ENCODE data around the gene IQUB.
"Not testable (repeated sequence)": the region's sequence is repeated elsewhere in the genome, so short reads cannot be mapped to it uniquely, and the experiment has no call there.

The IQUB gene

GRCh38 chr7:123557398-123558288, 23.2 kb upstream of the IQUB start, which contains the start of gene NDUFA5:
Gene NDUFA5, minus strand, starts transcription at chr7:123557818. Its CDS starts 23 bp downstream, at chr7:123557795.
- no peak for TF ChIP-seq ZNF274 (IDR thresholded peaks at IDR 0.05; ENCODE audit: low read depth, low read length)
- H3K4me3 ChIP-seq (ENCODE audit: low read length), result peak within 1 kb of the TSS; percentile 92

GRCh38 chr7:123557016-123557397, 22.6 kb upstream of the IQUB start:
- peak overlapping the region; percentile 92 for H3K4me3 ChIP-seq (ENCODE audit: low read length)
- no peak for TF ChIP-seq ZNF274 (IDR thresholded peaks at IDR 0.05; ENCODE audit: low read depth, low read length)

GRCh38 chr7:123555484-123555883, 21.1 kb upstream of the IQUB start:
- no peak for TF ChIP-seq ZNF274 (IDR thresholded peaks at IDR 0.05; ENCODE audit: low read depth, low read length)

GRCh38 chr7:123553159-123553558, 18.8 kb upstream of the IQUB start:
- no peak for TF ChIP-seq ZNF274 (IDR thresholded peaks at IDR 0.05; ENCODE audit: low read depth, low read length)
- no peak overlapping the region for H3K4me3 ChIP-seq (ENCODE audit: low read length)

More at GRCh38 chr7:123555484-123555883, 21.1 kb upstream of the IQUB start:
- no peak overlapping the region for H3K4me3 ChIP-seq (ENCODE audit: low read length)

- TF ChIP-seq ZNF274 (IDR thresholded peaks at IDR 0.05; ENCODE audit: low read depth, low read length), result no peak
These were observed 18.2 kb upstream of the IQUB start for GRCh38 chr7:123552641-123553040.

GRCh38 chr7:123552134-123552533, 17.7 kb upstream of the IQUB start:
- H3K4me3 ChIP-seq (ENCODE audit: low read length), result not testable (repeated sequence)

More at GRCh38 chr7:123552641-123553040, 18.2 kb upstream of the IQUB start:
- H3K4me3 ChIP-seq (ENCODE audit: low read length), result no peak overlapping the region

- no peak for TF ChIP-seq ZNF274 (IDR thresholded peaks at IDR 0.05; ENCODE audit: low read depth, low read length)
- no peak overlapping the region for H3K4me3 ChIP-seq (ENCODE audit: low read length)
These were observed 14.0 kb upstream of the IQUB start for GRCh38 chr7:123548406-123548805.

GRCh38 chr7:123539871-123540270, 5.5 kb upstream of the IQUB start:
- H3K4me3 ChIP-seq (ENCODE audit: low read length), result no peak overlapping the region
- no peak for TF ChIP-seq ZNF274 (IDR thresholded peaks at IDR 0.05; ENCODE audit: low read depth, low read length)

GRCh38 chr7:123538897-123539296, 4.5 kb upstream of the IQUB start:
- TF ChIP-seq ZNF274 (IDR thresholded peaks at IDR 0.05; ENCODE audit: low read depth, low read length), result no peak
- no peak overlapping the region for H3K4me3 ChIP-seq (ENCODE audit: low read length)

- H3K4me3 ChIP-seq (ENCODE audit: low read length), result no peak overlapping the region
- no peak for TF ChIP-seq ZNF274 (IDR thresholded peaks at IDR 0.05; ENCODE audit: low read depth, low read length)
These were observed 3.9 kb upstream of the IQUB start for GRCh38 chr7:123538189-123538714.

GRCh38 chr7:123537026-123537642, 2.7 kb upstream of the IQUB start:
- H3K4me3 ChIP-seq (ENCODE audit: low read length), result no peak overlapping the region
- TF ChIP-seq ZNF274 (IDR thresholded peaks at IDR 0.05; ENCODE audit: low read depth, low read length), result no peak

GRCh38 chr7:123535517-123535916, 1.1 kb upstream of the IQUB start:
- no peak for TF ChIP-seq ZNF274 (IDR thresholded peaks at IDR 0.05; ENCODE audit: low read depth, low read length)
- peak overlapping the region; percentile 40 for H3K4me3 ChIP-seq (ENCODE audit: low read length)

- no peak for TF ChIP-seq ZNF274 (IDR thresholded peaks at IDR 0.05; ENCODE audit: low read depth, low read length)
- H3K4me3 ChIP-seq (ENCODE audit: low read length), result peak overlapping the region; percentile 58
These were observed 439 bp downstream of the IQUB start for GRCh38 chr7:123533929-123534382.

GRCh38 chr7:123533553-123533917, 860 bp downstream of the IQUB start:
- TF ChIP-seq ZNF274 (IDR thresholded peaks at IDR 0.05; ENCODE audit: low read depth, low read length), result no peak
- no peak overlapping the region for H3K4me3 ChIP-seq (ENCODE audit: low read length)

- peak overlapping the region; percentile 56; the same call in 1 of the 2 replicates for H3K4me3 ChIP-seq (ENCODE audit: low read length)
These were observed 1.4 kb downstream of the IQUB start for GRCh38 chr7:123532788-123533552.

- H3K4me3 ChIP-seq (ENCODE audit: low read length), result peak overlapping the region; percentile 48; the same call in 1 of the 2 replicates
These were observed 2.1 kb downstream of the IQUB start for GRCh38 chr7:123532343-123532742.

GRCh38 chr7:123530035-123530591, 4.3 kb downstream of the IQUB start:
- not testable (repeated sequence) for H3K4me3 ChIP-seq (ENCODE audit: low read length)
